Right ventricle myocardium superior (tissue), 1 donor: ENCODE measurements around the gene ADAMTS17. TPM values are rescaled to one million over a fixed set of nuclear protein-coding genes. Genes with fewer than 3 reads are reported as not detected.

ENCODE experiments used
- ATAC-seq: fragments of 200-7000 bp; cut with Tn5 transposase; one replicate; pipeline ENCODE4 v1.9.1; 2020; ENCODE audit warnings: mild to moderate bottlenecking; ENCODE audit not compliant: poor library complexity
- DNase-seq: peaks from one replicate; pipeline ENCODE4 v3.0.0-alpha.2; 2020
- intact Hi-C: fragments of 100-400 bp; cut with DNase I; formaldehyde crosslinking; loops from one replicate; pipeline ENCODE4 v1.11.2; 2022
- total RNA-seq: library from RNA; stranded (reverse); fragmentation: NEBNext Ultra II Directional; extraction: Animal tissue kit (Norgen Biotek cat#: 25700); gene quantifications from one replicate; pipeline ENCODE4 v1.2.1, GENCODE V29; 2021
- donor health status: DM: no; HTN: yes; CAD: no; lungs with severe emphysema.

ADAMTS17 gene
- total RNA-seq, 1 donor from 2014 or later: 1.7 TPM

- intact Hi-C loops: no loop called here
These were observed 281.4 kb downstream of the ADAMTS17 start for GRCh38 chr15:100060276-100060926.

GRCh38 chr15:100059521-100059920, 282.3 kb downstream of the ADAMTS17 start:
- intact Hi-C loops: no loop called here
- DNase-seq (no peak), ATAC-seq (no peak)

More at GRCh38 chr15:100060276-100060926, 281.4 kb downstream of the ADAMTS17 start:
- DNase-seq (no peak), ATAC-seq (peak; percentile 81)

GRCh38 chr15:100059094-100059493, 282.7 kb downstream of the ADAMTS17 start:
- no peak for ATAC-seq
- no peak for DNase-seq
- intact Hi-C loops: no loop called here

GRCh38 chr15:100058458-100058857, 283.3 kb downstream of the ADAMTS17 start:
- intact Hi-C loops: no loop called here
- no peak for DNase-seq
- no peak for ATAC-seq

- intact Hi-C loops: no loop called here
- ATAC-seq: no peak
These were observed 284.5 kb downstream of the ADAMTS17 start for GRCh38 chr15:100057281-100057680.

GRCh38 chr15:100056411-100057072, 285.2 kb downstream of the ADAMTS17 start:
- DNase-seq (no peak), ATAC-seq (no peak)
- intact Hi-C loops: no loop called here

More at GRCh38 chr15:100057281-100057680, 284.5 kb downstream of the ADAMTS17 start:
- no peak for DNase-seq

- intact Hi-C loops: no loop called here
- DNase-seq (no peak), ATAC-seq (no peak)
These were observed 286.0 kb downstream of the ADAMTS17 start for GRCh38 chr15:100055821-100056220.

- ATAC-seq (no peak), DNase-seq (no peak)
- intact Hi-C loops: no loop called here
These were observed 287.2 kb downstream of the ADAMTS17 start for GRCh38 chr15:100054539-100054938.

- ATAC-seq (peak; percentile 26), DNase-seq (no peak)
These were observed 288.2 kb downstream of the ADAMTS17 start for GRCh38 chr15:100053474-100054121.

GRCh38 chr15:100052716-100053473, 288.9 kb downstream of the ADAMTS17 start:
- intact Hi-C loops: no loop called here
- no peak for DNase-seq
- no peak for ATAC-seq

More at GRCh38 chr15:100053474-100054121, 288.2 kb downstream of the ADAMTS17 start:
- intact Hi-C loops: no loop called here

- ATAC-seq (no peak), DNase-seq (no peak)
- intact Hi-C loops: no loop called here
These were observed 290.6 kb downstream of the ADAMTS17 start for GRCh38 chr15:100050877-100051786.

- intact Hi-C loops: no loop called here
- DNase-seq (no peak), ATAC-seq (no peak)
These were observed 291.6 kb downstream of the ADAMTS17 start for GRCh38 chr15:100049936-100050876.

GRCh38 chr15:100049483-100049882, 292.3 kb downstream of the ADAMTS17 start:
- intact Hi-C loops: no loop called here
- DNase-seq (no peak), ATAC-seq (no peak)

GRCh38 chr15:100048736-100049135, 293.0 kb downstream of the ADAMTS17 start:
- DNase-seq (no peak), ATAC-seq (no peak)
- intact Hi-C loops: no loop called here

- intact Hi-C loops: no loop called here
- ATAC-seq (peak; percentile 75), DNase-seq (no peak)
These were observed 298.1 kb downstream of the ADAMTS17 start for GRCh38 chr15:100043692-100044091.

- intact Hi-C loops: no loop called here
- DNase-seq (no peak), ATAC-seq (peak; percentile 77)
These were observed 298.6 kb downstream of the ADAMTS17 start for GRCh38 chr15:100043068-100043641.

- no peak for ATAC-seq
- intact Hi-C loops: no loop called here
These were observed 299.2 kb downstream of the ADAMTS17 start for GRCh38 chr15:100042558-100042957.

More at GRCh38 chr15:100042558-100042957, 299.2 kb downstream of the ADAMTS17 start:
- DNase-seq: no peak
